GM19043 (cell line): ENCODE data around the gene SSX1.
"Not testable (repeated sequence)": the region's sequence is repeated elsewhere in the genome, so short reads cannot be mapped to it uniquely, and the experiment has no call there.

ENCODE experiments used
- ATAC-seq: cut with Tn5 transposase; IDR thresholded peaks from one replicate; pipeline ENCODE4 v1.9.1; 2021; ENCODE audit warnings: low read depth; ENCODE audit not compliant: unreplicated experiment

SSX1 gene

GRCh38 chrX:48255062-48255796 is at the start of gene SSX1:
Gene SSX1 (plus strand): TSS chrX:48255392. CDS start chrX:48257242, 1,850 bp downstream.
- ATAC-seq: not testable (repeated sequence)

GRCh38 chrX:48214341-48214740 is 40.9 kb upstream of the SSX1 start:
- ATAC-seq: not testable (repeated sequence)

- ATAC-seq: not testable (repeated sequence)
Observed at GRCh38 chrX:48224196-48224595, 31.0 kb upstream of the SSX1 start.

- not testable (repeated sequence) for ATAC-seq
Observed at GRCh38 chrX:48252945-48253344, 2.2 kb upstream of the SSX1 start.

GRCh38 chrX:48274365-48274764 is 19.2 kb downstream of the SSX1 start:
- not testable (repeated sequence) for ATAC-seq

- no peak for ATAC-seq
Observed at GRCh38 chrX:48278958-48279357, 23.8 kb downstream of the SSX1 start.

- ATAC-seq: not testable (repeated sequence)
Observed at GRCh38 chrX:48280729-48281128, 25.5 kb downstream of the SSX1 start.

GRCh38 chrX:48306175-48306574 is 51.0 kb downstream of the SSX1 start:
- ATAC-seq: no peak

- ATAC-seq: not testable (repeated sequence)
Observed at GRCh38 chrX:48313996-48314395, 58.8 kb downstream of the SSX1 start.
